Esophagus squamous epithelium (tissue), 4 donors: ENCODE data around the gene DAP3.
"Not testable (repeated sequence)": the region's sequence is repeated elsewhere in the genome, so short reads cannot be mapped to it uniquely, and the experiment has no call there.

Experiments used
- CTCF ChIP-seq, 6 experiments: fragments of 450-650 bp in 4 of 6; fragments of 200-600 bp in 2 of 6; sonication (generic) in 2 of 6; IDR thresholded peaks; one replicate each; pipeline ENCODE4 v1.5.1; 2016 to 2019; ENCODE audit warnings: antibody characterized with exemption in 6 of 6, mild to moderate bottlenecking in 4 of 6, moderate library complexity in 4 of 6
- POLR2A ChIP-seq, 4 donors: fragments of 450-650 bp; IDR thresholded peaks; one replicate each; pipeline ENCODE4 v1.6.1; 2017; ENCODE audit warnings: antibody characterized with exemption in 4 of 4, mild to moderate bottlenecking in 4 of 4, moderate library complexity in 3 of 4

- TF ChIP-seq CTCF, POLR2A (IDR thresholded peaks at IDR 0.05): not testable (repeated sequence)
These were observed 9.9 kb upstream of the DAP3 start for GRCh38 chr1:155678992-155679391.
